Measurements from ENCODE around the gene TBATA.
"Not testable (repeated sequence)": the region's sequence is repeated elsewhere in the genome, so short reads cannot be mapped to it uniquely, and the experiment has no call there.

Gene TBATA

DNA sequence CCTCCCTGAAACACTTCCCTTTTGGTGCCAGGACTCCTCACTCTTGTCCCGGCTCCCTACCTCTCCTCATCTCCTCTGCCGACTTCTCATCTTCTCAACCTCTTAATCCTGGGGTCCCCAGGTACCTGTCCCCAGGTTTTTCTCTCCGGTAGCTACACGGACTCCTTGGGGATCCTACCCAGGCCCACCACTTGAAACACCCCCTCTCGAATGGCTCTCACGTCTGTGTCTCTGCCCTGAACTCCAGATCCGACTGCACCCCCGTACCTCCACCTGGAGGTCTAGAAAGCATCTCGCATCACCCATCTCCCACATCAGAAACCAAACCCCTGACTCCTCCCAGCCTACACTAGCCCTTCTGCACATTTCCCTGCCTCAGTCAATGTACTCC lies 4.8 kb downstream of the TBATA start:
- DNase-seq (ENCODE audit: extremely low spot score, insufficient read length, low read depth) (no peak), FAIRE-seq (no peak)

DNA sequence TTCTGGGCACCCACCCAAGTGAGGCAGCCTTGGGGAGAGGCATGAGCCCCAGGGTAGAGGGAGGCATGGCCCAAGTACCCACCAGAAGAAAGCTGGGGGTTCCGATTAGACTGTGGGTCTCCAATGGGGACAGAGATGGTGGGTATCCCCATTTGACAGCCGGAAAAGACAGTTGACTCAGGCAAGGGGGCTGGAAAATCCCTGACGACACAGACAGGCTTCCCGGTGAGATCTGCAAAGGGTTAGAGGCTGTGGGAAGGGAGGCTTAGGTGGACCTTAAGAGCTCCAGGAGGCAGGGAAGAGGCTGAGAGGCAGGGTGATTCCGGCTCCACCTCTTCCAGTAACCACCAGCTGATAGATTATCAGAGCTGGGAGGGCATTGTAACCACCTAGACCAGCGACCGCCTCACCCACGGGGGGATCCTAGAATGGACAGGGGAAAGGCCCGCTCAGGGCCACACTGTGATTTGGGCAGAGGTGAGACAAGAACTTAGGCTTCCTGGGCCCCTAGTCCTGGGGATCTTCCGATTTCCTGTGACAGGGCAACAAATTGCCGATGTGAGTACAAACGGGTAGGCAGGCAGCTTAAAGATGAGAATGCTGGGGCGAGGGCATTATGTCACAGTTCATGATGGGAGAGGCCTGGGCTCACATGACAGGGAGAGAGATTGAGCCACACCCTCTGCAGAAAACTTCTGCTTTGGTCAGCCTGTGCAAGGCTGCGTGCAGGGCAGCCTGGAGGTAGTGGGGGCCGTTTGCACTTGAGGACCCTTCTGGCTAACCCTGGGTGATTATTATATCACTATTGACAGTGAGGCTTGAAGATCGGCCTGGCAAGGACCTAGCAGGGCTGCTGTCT lies 5.4 kb downstream of the TBATA start:
- DNase-seq (ENCODE audit: extremely low spot score, insufficient read length, low read depth) (no peak), FAIRE-seq (no peak)

- no peak for DNase-seq (ENCODE audit: extremely low spot score, insufficient read length, low read depth)
- no peak for FAIRE-seq
These were observed 6.1 kb downstream of the TBATA start for GRCh38 chr10:70779088-70779487.

- DNase-seq (ENCODE audit: extremely low spot score, insufficient read length, low read depth) (no peak), FAIRE-seq (no peak)
These were observed 6.8 kb downstream of the TBATA start for GRCh38 chr10:70778267-70778924.

DNA sequence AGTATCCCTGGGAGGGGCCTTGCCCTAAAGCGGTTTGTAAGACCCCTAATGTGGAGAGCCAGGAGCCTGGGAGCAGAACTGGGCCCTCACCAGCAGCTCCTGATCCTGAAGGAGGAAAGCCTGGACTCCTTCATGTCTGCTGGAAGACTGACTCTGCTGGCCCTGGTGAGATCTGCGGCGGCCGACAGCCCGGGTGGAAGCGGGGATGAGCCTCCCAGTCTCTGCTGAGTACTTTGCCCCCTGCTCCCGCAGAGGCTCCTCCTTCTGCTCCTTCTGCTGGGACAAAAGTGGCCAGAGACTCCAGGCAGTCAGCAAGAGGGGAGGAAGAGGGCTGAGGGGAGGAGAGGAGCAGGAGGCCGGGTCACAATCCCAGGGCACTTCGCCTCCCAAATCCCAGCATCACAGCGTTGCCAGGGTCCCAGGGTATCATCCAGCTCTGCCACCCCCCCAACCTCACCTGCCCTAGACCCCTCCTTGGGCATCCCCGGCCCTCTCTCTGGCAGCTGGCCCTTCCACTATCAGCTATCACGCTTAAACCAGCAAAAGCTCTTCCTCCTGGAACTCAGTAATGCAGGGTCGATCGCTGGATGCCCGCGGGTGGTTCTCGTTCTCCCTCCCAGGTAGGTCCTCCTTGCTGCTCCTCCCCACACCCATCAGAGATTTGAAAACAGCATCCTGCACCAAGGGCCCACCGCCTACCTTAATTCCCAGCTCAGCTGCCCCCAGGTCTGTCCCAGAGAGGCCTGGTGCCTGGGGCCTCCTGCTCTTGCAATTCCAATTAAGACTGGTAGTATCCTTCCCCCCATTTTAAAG lies 7.9 kb downstream of the TBATA start:
- no peak for DNase-seq (ENCODE audit: extremely low spot score, insufficient read length, low read depth)
- FAIRE-seq: no peak

DNA sequence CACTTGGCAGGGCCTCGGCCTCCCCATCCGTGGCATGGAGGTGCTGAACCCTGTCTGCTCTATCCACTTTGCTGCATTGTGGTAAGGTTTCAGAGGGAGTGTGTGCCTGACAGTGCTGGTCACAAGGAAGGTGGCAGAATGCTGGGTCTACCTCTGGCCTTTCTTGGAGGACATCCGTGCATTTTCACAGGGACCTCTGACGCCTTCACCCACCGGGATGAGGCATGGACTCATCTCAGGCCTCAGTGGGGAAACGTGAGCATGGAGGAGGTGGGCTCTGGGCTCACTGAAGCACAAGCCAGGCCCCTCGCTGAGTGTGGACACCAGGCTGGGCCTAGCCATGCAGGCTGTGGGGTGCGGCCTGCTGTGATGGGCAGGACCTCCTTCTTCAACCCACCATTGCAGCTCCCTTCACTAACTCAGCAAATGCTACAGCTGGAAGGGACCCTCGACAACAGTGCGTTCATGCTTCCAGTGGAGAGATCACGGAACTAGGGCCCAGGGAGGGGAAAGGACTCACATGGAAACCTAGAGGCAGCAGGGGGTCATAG lies 8.6 kb downstream of the TBATA start:
- FAIRE-seq (no peak), DNase-seq (ENCODE audit: extremely low spot score, insufficient read length, low read depth) (no peak)

GRCh38 chr10:70775679-70776454 lies 9.3 kb downstream of the TBATA start:
- no peak for FAIRE-seq
- DNase-seq (ENCODE audit: extremely low spot score, insufficient read length, low read depth): no peak

DNA sequence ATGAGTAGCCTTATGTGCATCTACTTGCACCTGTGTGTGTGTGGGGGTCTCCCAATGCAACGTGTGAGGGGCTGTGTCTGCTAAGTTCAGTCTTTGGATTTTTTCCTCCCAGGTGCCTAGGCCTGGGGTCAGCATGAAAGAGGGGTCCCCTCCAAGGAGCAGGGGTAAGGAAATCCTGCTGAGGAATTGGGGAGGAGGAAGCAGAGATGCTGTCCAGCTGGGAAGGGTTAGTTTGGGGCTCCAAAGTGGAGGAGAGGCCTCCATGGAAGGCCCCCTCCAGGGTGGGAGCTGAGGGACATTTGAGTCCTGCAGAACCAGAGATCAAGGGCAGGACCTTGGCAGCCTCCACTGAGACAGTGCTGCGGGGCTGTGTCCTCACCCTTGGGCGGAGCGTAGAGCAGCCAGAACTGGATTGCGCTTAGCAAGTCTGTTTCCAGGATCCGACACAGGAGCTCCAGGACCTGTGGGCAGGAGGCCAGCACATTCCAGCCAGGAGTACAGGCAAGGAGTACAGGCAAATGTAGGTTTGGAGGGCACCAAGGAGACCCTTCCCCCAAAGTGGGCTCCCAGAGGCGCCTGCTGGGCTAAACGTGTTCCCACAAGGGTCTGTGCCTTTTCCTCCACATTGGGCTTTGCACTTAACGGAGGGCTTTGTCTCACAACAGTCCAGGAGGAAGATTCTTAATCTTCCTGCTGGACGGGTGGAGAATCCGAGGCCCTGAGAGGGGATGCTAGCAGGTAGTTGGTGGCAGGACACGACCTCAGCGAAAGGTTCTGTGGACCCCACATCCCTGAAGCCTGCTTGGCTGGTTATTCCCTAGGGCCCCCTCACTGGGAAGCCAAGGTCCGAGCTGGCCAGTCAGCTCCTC lies 10.1 kb downstream of the TBATA start:
- DNase-seq (ENCODE audit: extremely low spot score, insufficient read length, low read depth): no peak

DNA sequence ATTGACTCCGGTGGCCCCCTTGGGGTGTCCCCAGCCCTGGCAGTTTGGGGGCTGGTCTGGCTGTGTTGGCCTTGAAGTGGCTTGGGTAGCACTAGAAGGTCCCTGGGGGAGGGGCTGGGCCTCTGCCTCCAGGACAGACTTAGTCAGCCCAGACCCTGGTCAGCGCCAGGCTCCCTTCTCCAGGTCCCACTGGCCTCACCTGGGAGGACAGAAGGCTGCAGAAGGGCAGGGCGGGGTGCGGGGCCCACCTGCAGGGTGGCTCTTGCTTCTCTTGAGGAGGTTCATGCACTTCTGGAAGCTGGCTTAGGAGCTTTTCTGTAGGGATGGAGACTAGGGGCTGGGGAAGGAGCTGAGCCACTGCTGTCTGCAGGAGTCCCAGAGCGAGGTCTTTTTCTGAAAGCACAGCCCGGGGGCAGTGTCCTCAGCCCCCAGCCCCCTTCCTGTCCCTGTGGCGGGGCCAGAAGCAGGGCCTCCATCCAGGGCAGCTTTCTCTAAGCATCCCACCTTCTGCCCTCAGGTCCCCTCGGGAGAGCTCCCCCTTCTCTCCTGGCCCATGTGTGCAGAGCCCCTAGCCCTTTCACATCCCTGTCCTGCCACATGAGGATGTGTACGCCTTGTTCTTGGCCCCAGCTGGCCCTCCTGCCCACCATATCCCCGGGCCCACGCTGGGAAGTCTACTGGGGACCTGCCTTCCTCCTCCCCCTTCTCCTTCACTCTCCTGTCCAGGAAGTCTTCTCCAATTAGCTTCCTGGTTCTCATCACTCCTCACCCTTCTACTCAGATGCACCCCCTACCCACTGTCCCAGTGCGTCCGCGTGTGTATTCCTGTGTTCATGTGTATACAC lies 11.0 kb downstream of the TBATA start:
- no peak for FAIRE-seq

More for the DNA sequence above, 10.1 kb downstream of the TBATA start:
- FAIRE-seq: no peak

GRCh38 chr10:70773461-70773860 lies 11.7 kb downstream of the TBATA start:
- DNase-seq (ENCODE audit: extremely low spot score, insufficient read length, low read depth): no peak
- FAIRE-seq: no peak

More for the DNA sequence above, 11.0 kb downstream of the TBATA start:
- DNase-seq (ENCODE audit: extremely low spot score, insufficient read length, low read depth): no peak

GRCh38 chr10:70772627-70773026 lies 12.6 kb downstream of the TBATA start:
- no peak for FAIRE-seq
- DNase-seq (ENCODE audit: extremely low spot score, insufficient read length, low read depth): no peak

- FAIRE-seq: no peak
- DNase-seq (ENCODE audit: extremely low spot score, insufficient read length, low read depth): no peak
These were observed 13.6 kb downstream of the TBATA start for GRCh38 chr10:70771311-70772194.

DNA sequence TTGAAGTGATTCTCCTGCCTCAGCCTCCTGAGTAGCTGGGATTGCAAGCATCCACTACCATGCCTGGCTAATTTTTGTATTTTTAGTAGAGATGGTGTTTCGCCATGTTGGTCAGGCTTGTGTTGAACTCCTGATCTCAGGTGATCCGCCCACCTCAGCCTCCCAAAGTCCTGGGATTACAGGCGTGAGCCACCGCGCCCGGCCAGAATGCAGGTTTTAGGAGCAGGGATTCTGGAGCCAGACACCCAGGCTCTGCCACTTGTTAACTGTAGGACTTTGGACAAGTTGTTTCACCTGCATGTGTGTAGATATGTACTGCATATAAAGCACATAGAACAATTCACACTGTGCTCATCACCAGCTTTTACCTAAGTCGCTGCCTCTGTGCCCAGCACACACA lies 14.7 kb downstream of the TBATA start:
- DNase-seq (ENCODE audit: extremely low spot score, insufficient read length, low read depth); FAIRE-seq: not testable (repeated sequence)

DNA sequence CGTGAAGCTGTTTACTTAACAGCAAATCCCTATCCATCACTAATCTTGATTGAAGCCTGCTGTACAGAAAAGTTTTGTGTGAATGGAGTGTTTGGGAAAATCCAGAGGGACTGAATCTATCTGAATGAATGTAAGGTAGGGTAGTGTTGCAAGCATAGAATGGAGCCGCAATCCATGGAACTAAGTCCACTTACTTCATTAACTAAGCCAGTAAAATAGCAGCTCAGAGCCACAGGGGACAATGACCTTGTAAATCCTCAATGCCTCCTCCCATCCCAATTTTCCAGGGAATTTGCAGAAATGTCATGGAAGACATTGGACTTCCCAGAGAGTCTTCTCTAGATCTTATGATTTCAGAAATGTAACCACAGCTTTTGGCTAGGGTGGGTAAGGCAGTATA lies 15.2 kb downstream of the TBATA start:
- no peak for FAIRE-seq
- DNase-seq (ENCODE audit: extremely low spot score, insufficient read length, low read depth): no peak

- DNase-seq (ENCODE audit: extremely low spot score, insufficient read length, low read depth) (no peak), FAIRE-seq (no peak)
These were observed 16.1 kb downstream of the TBATA start for GRCh38 chr10:70769121-70769520.

- not testable (repeated sequence) for FAIRE-seq; DNase-seq (ENCODE audit: extremely low spot score, insufficient read length, low read depth)
These were observed 17.0 kb downstream of the TBATA start for GRCh38 chr10:70768026-70768685.
